Colon (tissue), 2 donors: Measurements from ENCODE around the gene DUSP21.
A peak's percentile ranks its signal among the peaks of the same experiment; 100 is the strongest.
"Not testable (repeated sequence)": the region's sequence is repeated elsewhere in the genome, so short reads cannot be mapped to it uniquely, and the experiment has no call there.

ENCODE experiments used
- FAIRE-seq: peaks from 2 replicates; lab custom pipeline; 2012; peaks lifted over from hg19 to GRCh38; lab: Jason Lieb, UNC
- donor health status: control.
- donor health status: control.

Gene DUSP21

DNA sequence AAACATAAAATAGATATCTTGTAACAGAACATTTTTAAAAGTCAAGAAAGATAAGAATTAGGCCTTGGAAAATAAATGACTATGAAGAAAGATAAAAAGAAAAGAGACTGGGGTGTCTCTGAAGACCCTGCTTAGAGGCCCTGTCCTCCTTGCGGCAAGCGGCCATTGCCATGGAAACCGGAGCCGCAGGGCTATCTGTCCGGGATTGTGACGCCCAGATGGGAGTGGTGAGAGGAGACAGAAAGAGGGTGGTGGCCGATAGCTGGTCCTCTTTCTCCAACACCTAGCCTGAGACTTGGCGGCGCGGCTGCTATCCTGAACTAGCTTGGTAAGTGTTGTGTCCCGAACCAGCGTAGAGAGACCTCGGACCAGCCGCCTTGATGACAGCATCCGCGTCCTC is at the start of gene DUSP21:
TSS of gene DUSP21 (plus strand) at position 269 of the 400 bp plus-strand sequence. CDS start at position 381, 112 bp downstream.
- FAIRE-seq = no peak

DNA sequence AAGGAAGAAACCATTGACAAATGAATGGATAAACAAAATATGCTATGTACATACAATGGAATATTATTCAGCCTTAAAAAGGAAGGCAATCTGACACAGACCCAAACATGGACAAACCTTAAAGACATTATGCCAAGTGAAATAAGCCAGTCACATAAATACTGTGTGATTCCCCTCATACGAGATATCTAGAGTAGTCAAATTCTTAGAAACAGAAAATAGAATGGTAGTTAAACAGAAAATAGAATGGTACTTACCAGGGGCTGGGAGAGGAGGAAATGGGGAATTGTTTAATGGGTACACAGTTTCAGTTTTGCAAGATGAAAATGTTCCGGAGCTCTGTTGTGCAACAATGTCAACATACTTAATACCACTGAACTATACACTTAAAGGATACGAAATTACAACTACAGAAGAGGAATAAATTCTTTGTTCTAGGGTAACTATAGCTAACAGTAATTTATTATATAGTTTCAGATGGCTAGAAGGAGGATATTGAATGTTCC is 47.8 kb upstream of the DUSP21 start:
- no peak for FAIRE-seq

DNA sequence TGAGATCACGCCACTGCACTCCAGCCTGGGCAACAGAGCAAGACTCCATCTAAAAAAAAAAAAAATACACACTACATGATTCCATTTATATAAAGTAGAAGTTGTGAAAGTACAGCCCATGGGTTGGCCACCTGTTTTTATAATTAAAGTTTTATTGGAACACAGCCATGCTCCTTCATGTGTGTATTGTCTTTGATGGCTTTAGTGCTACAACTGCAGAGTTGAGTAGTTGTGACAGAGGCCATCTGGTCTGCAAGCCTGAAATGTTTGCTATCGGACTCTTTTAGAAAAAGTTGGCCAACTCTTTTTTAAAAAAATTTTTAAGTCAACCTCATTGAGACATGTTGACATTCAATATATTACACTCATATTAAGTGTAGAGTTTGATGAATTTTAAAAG is 41.2 kb upstream of the DUSP21 start:
- no peak for FAIRE-seq

DNA sequence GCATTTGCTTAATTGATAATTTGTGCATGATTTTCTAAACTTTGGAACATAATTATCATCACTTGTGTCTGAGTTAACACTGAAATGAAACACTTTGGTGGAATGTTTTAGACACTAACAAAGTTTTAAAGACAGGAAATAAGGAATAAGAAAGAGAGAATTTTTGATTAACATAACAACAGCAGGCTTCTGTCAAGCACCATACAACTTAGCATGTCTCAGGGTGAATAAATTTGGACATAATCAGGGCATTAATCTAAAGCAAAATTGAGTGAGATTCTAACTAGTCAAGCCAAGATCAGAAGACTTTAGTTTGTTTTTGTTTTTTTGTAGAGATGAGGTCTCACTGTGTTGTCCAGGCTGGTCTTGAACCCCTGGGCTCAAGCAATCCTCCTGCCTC is 28.1 kb upstream of the DUSP21 start:
- FAIRE-seq = no peak

DNA sequence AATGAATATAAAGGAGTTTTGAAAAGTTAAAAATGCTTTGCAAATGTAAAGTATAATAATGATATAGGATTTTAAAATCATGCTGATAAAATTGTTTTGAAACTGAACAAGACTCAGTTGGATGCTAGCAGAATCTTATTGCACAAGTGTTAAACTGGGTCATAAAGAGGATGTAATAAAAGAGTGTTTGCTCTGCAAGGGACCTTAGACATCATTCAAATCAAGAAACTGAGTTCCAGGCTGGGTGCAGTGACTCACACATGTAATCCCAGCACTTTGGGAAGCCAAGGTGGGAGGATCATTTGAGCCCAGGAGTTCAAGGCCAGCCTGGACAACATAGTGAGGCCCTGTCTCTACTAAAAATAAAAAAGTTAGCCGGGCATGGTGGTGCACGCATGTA is 27.5 kb upstream of the DUSP21 start:
- FAIRE-seq = no peak

DNA sequence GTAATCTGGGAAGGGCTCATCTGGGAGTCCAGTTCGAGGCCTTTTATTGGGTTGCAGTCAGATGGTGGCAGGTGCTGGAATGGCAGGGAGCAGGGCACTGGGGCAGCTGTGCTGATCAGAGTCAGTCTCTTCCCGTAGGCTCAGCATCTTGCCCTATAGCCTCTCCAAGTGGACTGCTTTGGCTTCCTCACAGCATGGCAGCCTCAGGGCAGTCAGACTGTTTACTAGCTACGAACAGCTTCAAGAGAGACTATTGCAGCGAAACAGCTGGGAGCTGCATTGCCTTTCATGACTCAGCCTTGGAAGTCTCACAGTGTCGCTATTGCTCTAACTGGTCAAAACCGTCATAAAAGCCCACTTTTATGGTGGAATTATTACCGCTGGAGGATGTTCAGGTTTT is 26.8 kb upstream of the DUSP21 start:
- no peak for FAIRE-seq

DNA sequence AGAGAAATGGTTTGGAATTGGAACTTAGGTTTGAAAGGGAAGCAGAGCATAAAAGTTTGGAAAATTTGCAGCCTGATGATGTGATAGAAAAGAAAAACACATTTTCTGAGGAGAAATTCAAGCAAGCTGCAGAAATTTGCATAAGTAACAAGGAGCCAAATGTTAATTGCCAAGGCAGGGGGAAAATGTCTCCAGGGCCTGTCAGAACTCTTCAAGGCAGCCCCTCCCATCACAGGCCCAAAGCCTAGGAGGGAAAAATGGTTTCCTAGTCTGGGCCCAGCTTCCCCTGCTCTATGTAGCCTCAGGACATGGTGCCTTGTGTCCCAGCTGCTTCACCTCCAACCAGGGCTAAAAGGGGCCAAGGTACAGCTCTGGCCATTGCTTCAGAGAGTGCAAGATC is 21.2 kb upstream of the DUSP21 start:
- FAIRE-seq = no peak

DNA sequence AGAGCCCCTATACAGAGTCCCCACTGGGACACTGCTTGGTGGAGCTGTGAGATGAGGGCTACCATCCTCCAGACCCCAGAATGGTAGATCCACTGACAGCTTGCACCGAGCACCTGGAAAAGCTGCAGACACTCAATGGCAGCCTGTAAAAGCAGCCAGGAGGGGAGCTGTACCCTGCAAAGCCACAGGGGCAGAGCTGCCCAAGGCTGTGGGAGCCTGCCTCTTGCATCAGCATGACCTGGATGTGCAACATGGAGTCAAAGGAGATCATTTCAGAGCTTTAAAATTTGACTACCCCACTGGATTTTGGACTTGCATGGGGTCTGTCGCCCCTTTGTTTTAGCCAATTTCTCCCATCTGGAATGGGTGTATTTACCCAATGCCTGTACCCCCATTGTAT is 20.6 kb upstream of the DUSP21 start:
- not testable (repeated sequence) for FAIRE-seq

DNA sequence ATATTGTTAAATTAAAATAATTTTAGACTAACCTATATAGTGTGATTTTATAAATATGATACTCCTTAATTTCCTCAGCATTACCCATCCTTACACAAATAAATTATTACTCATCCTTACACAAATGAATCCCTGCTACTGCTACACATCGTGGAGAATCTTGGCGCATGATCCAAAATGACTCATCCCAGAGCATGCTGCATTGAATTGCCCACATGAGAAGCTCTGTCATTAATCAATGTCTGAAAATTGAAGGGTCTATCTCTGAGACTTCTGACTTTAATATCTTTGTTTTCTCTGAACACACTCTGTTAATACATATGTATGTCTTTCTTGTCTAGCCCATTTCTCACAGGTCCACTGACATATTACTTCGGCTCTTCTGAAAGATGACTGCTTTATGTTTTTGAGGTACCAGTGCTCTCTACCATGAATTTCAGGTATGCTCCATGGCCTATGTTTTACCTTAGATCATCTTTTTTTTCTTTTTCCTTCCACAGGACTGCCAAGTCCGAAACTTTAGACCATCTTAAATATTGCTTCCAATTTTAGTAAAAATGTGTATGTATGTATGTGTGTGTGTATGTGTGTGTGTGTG is 15.7 kb upstream of the DUSP21 start:
- FAIRE-seq = no peak

DNA sequence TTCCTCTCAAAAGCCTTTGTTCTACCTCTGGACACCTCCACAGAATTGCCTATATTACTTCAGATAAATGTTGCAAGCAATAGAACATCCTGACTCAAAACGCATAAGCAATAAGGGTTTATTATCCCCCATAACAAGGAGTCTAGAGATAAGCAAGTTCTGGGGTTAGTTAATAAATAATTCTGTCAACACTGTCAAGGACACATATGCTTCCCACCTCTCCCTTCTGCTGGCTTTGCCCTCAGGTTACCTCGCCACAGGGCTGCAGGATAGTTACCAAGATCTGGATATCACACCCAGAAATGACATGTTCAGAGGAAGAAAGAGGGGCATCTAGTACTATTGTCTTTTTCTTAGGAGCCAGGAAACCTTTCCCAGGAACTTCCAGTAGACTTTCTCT is 14.0 kb upstream of the DUSP21 start:
- FAIRE-seq = no peak

DNA sequence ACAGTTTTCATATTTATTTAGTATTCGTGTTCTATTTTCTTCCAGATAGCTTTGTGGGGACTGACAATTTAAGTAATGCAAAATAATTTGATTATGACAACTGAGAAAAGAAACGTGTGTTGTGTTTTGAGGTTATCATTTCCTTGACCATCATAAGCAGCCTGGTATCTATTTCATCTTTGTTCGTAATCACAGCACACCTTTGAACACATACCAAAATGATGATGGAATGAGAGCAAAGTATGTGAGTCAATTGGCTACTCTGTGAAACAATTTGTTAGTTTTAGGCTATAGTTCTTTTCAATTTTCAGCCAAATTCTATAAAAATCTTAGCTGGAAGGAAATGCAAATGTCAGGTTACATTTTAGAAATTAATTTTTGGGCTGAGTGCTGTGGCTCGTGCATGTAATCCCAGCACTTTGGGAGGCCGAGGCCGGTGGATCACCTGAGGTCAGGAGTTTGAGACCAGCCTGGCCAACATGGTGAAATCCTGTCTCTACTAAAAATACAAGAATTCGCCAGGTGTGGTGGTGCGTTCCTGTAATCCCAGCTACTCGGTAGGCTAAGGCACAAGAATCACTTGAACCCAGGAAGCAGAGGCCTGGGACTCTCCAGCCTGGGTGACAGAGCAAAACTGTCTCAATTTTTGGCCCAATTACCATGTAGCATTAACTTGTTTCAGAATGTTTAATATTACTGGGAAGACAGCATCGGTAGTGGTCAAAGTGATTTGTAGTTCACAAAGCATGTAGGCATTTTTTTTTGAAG is 1.1 kb upstream of the DUSP21 start:
- no peak for FAIRE-seq

DNA sequence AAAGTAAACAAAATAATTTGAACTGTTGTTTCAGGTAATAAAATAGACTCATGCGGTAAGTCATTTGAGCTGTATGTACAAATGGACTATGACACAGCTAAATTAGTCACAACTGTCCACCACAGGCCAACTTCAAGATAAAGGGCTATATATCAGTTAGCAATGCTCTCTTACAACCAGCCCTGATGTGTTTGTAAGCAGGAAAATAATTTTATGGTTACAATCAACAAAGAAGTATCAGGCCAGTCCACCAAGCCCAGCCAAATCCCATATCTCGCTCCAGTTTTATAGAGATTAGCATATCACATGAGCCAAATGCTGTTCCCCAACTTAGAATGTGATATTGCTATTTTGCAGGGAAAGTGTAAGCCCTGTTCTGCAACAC is 511 bp upstream of the DUSP21 start:
- FAIRE-seq = no peak

DNA sequence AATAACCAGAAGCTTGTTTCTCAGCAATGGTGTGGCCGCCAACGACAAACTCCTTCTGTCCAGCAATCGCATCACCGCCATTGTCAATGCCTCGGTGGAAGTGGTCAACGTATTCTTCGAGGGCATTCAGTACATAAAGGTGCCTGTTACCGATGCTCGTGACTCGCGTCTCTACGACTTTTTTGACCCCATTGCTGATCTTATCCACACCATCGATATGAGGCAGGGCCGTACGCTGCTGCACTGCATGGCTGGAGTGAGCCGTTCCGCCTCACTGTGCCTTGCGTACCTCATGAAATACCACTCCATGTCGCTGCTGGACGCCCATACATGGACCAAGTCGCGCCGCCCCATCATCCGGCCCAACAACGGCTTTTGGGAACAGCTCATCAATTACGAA is 383 bp downstream of the DUSP21 start:
- FAIRE-seq = no peak

DNA sequence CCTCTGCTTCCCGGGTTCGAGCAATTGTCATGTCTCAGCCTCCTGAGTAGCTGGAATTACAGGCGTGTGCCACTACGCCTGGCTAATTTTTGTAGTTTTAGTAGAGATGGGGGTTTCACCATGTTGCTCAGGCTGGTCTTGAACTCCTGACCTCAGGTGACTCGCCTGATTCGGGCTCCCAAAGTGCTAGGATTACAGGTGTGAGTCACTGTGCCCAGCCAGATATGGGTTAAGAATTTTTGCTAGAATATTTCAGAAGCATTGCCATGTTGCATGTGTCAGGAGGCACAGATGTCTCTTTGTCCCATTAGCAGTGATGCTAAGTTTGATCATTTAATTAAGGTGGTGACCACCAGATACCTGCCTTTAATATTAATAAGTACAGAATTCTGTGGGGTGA is 7.1 kb downstream of the DUSP21 start:
- not testable (repeated sequence) for FAIRE-seq

DNA sequence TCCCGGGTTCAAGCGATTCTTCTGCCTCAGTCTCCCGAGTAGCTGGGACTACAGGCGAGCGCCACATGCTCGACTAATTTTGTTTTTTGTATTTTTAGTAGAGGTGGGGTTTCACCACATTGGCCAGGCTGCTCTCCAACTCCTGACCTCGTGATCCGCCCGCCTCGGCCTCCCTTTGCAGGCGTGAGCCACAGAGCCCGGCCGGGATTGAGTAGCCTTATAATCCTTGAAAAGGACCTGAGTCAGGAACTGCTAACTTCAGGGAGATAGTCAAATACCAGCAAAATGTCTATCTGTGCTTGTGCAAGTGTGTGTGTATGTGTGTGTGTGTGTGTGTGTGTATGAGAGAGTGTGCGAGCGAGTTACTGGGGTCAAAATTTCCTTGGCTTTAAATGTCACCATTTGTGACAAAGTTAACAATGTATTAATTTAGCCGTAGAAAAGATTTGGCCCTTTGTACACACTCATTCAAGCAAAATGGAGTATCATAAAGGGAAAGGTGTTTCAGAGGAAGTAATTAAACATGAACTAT is 27.4 kb downstream of the DUSP21 start:
- FAIRE-seq = no peak

DNA sequence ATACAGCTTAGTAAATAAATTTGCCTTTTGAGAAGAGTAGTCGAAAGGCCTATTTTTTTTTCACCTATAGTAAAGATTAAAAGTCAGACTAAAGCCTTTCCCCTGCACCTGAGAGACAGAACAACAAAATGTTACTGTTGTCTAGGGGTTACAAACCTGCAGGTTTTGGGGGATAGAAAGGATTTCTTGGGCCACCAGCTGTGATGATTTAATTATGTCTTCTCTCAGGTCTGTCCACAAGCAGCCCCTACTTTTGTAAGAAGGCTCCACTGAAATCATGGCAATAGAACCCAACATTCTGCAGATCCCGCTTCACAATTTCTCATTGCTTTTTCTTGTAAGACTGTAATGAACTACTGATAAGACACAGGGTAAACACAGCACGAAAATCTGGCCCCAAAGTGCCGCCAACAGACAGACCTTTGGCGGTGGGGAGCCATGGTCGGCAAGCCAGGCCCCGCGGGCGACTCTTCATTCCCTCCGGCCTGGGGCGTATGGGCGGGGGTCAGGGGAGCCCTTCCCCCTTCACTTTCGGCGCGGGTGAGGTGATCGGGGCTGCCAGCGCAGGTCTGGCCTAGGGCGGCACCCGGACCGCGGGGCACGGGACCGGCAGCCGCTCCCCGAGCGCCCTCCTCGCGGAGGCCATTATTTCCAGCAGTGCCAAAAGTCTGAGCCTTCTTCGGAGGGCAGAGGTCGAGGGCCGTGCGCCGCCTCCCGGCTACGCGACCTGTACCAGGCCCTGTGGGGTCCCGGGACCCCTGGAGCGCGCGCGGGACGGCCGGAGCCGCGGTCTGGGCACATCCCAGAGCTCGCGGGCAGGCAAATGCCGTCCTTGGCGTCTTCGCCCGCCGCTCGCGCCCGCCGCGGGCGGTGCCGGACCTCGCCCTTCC is 28.4 kb downstream of the DUSP21 start:
- FAIRE-seq = no peak

DNA sequence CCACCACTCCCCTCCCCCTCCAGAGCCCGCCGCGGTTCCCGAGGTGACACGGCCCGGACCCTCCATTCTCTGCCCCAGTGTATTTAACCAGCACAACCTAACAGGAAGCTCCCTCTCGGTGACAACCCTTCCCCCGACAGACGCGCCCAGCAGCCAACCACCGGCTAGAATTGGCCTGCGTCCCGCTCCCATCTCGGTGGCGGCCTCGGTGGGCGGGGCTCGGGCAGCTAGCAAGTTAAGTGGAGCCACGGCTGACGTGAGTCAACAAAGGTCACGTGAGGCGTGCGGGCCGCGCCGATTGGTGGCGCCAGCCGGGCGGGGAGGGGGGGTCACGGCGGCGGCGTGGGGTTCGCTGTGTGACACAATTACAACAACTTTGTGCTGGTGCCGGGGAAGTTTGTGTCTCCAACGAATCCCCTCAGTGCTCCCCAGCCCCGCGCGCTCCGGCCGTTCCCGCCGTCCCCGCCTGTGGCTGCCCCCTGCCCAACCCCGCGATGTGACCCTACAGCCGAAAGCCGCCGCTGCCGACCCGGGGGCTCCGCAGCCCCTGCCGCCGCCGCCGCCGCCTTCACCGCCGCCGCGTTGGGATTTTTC is 29.1 kb downstream of the DUSP21 start, which contains the start of gene KDM6A:
TSS of gene KDM6A (plus strand) at position 368 of the 594 bp plus-strand sequence. CDS start 364 bp downstream, outside the sequence.
- FAIRE-seq = no peak

DNA sequence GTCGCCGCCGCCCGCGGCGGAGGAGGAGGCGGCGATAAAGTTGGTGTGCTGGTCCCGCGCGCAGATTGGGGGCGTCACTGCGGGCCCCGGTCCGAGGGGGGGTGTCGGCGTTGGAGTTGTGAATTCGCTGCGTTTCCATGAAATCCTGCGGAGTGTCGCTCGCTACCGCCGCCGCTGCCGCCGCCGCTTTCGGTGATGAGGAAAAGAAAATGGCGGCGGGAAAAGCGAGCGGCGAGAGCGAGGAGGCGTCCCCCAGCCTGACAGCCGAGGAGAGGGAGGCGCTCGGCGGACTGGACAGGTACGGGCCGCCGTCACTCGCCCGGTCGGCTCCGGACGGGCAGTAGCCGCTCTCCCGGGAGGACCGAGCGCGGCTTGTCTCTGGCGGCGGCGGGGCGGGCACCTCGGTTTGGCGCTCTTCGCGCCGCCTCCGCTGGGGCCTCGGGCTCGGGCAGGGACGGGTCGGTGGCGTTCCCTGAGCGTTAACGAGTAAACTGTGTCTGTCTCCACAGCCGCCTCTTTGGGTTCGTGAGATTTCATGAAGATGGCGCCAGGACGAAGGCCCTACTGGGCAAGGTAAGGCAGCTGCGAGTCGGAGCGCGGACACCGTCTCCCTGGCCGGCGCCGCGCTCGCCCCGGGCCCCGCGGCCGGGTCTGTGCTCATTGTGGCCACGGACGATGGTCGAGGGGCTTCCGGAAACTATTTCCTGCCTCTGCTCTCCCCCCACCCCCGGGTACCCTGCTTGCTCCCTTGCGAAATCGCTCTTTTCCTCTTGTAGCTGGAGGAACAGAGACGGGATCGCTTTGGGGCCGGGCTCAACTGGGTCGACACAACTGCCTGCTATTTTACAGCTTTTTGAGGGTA is 29.8 kb downstream of the DUSP21 start:
- no peak for FAIRE-seq

DNA sequence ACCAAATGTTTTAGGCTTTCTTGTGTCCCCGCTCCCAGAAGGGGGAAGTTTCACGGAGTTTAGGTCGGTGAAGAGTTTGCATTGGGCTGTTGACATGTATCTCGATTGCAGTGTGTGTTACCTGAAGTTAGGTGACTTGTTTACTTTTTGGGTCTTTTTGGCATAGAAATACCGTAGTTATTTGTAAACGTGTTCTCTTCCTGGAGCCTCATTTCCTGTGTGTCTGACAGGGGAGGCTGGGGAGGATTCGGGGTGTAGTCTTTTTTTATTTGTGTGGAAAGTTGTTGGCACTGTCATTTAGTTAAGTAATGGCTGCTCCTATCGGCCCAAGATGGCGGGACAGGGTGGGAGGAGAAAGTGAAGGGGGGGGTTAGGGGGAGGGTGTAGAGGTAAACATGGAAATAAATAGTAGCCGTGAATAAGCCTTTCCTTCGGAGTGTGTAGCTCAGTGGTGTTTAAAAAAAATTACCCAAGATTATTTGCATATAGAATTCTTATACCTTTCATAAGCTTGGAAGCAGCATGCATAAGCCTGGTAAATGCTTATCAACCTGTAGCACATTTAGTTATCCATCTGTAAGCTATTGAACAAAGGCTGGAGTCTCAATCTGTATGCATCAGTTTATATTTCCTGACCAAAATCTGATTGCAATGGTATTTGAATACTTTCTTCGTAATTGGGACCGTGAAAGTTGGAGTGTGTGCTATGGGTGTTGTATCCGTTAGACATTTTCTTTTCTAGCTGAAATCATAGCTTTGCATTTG is 30.8 kb downstream of the DUSP21 start:
- peak; percentile 51 for FAIRE-seq

DNA sequence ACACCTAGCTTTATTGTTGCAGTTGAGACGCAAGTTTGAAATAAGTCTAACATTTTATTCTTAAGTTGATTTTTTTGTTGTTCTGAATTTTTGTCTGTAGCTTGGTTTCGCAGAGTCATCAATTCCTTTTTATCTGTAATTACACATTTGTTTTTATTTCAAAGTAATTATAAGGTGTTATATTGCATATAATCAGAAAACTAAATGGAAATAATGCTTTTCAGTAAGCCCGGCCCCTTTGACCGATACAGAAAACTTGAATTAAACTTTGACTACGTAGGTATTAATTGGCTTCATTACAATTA is 31.3 kb downstream of the DUSP21 start:
- FAIRE-seq = no peak
